IPS-NIHi7 (cell line): ENCODE data around the gene SEC24B.

Experiments
- DNase-seq: peaks from one replicate; pipeline ENCODE4 v3.0.0; 2012; ENCODE audit warnings: mixed read lengths; ENCODE audit errors: extremely low spot score

The SEC24B gene

GRCh38 chr4:109433205-109434006, at the start of gene SEC24B:
TSS of gene SEC24B (plus strand) at chr4:109433815. CDS start at chr4:109433870, 55 bp downstream.
- peak; percentile 78 for DNase-seq

GRCh38 chr4:109383823-109384222, 49.8 kb upstream of the SEC24B start:
- no peak for DNase-seq

GRCh38 chr4:109385260-109385659, 48.4 kb upstream of the SEC24B start:
- DNase-seq: no peak

- DNase-seq: peak; percentile 28
Observed at GRCh38 chr4:109389369-109390114, 44.1 kb upstream of the SEC24B start.

GRCh38 chr4:109390115-109390768, 43.4 kb upstream of the SEC24B start:
- DNase-seq: no peak

- no peak for DNase-seq
Observed at GRCh38 chr4:109395694-109396093, 37.9 kb upstream of the SEC24B start.

- no peak for DNase-seq
Observed at GRCh38 chr4:109398928-109399327, 34.7 kb upstream of the SEC24B start.

GRCh38 chr4:109406337-109406931, 27.2 kb upstream of the SEC24B start:
- DNase-seq: peak; percentile 49

- no peak for DNase-seq
Observed at GRCh38 chr4:109407027-109407737, 26.4 kb upstream of the SEC24B start.

GRCh38 chr4:109408711-109409110, 24.9 kb upstream of the SEC24B start:
- no peak for DNase-seq

- no peak for DNase-seq
Observed at GRCh38 chr4:109410226-109410625, 23.4 kb upstream of the SEC24B start.

GRCh38 chr4:109410776-109411175, 22.8 kb upstream of the SEC24B start:
- no peak for DNase-seq

- no peak for DNase-seq
Observed at GRCh38 chr4:109411964-109412363, 21.7 kb upstream of the SEC24B start.

- no peak for DNase-seq
Observed at GRCh38 chr4:109412776-109413175, 20.8 kb upstream of the SEC24B start.

GRCh38 chr4:109414938-109415337, 18.7 kb upstream of the SEC24B start:
- no peak for DNase-seq

- no peak for DNase-seq
Observed at GRCh38 chr4:109418588-109418987, 15.0 kb upstream of the SEC24B start.

- peak; percentile 38 for DNase-seq
Observed at GRCh38 chr4:109419679-109420078, 13.9 kb upstream of the SEC24B start.

GRCh38 chr4:109424093-109424841, 9.3 kb upstream of the SEC24B start:
- no peak for DNase-seq

GRCh38 chr4:109425405-109425804, 8.2 kb upstream of the SEC24B start:
- no peak for DNase-seq

GRCh38 chr4:109429545-109429944, 4.1 kb upstream of the SEC24B start:
- DNase-seq: no peak

- no peak for DNase-seq
Observed at GRCh38 chr4:109432203-109432602, 1.4 kb upstream of the SEC24B start.
